ENCODE results near the gene SH3TC1. TPM values are rescaled to one million over a fixed set of nuclear protein-coding genes. Genes with fewer than 3 reads are reported as not detected.

Gene SH3TC1
- total RNA-seq = 91.2 and 227 TPM in 2 replicates

- DNase-seq (ENCODE audit: extremely low read depth, low read depth, low spot score) = no peak
These were observed at the start of gene SH3TC1 for GRCh38 chr4:8198906-8199593. TSS of gene SH3TC1 (plus strand) at chr4:8199290. CDS start at chr4:8205195, 5,905 bp downstream.

GRCh38 chr4:8149664-8150063 is 49.4 kb upstream of the SH3TC1 start:
- DNase-seq (ENCODE audit: extremely low read depth, low read depth, low spot score) = no peak

GRCh38 chr4:8150152-8151090 is 48.7 kb upstream of the SH3TC1 start:
- no peak for DNase-seq (ENCODE audit: extremely low read depth, low read depth, low spot score)

GRCh38 chr4:8151165-8151650 is 47.9 kb upstream of the SH3TC1 start:
- no peak for DNase-seq (ENCODE audit: extremely low read depth, low read depth, low spot score)

- DNase-seq (ENCODE audit: extremely low read depth, low read depth, low spot score) = no peak
These were observed 46.8 kb upstream of the SH3TC1 start for GRCh38 chr4:8152090-8152864.

GRCh38 chr4:8152865-8153257 is 46.2 kb upstream of the SH3TC1 start:
- DNase-seq (ENCODE audit: extremely low read depth, low read depth, low spot score) = no peak

GRCh38 chr4:8153441-8153840 is 45.6 kb upstream of the SH3TC1 start:
- no peak for DNase-seq (ENCODE audit: extremely low read depth, low read depth, low spot score)

GRCh38 chr4:8155048-8155447 is 44.0 kb upstream of the SH3TC1 start:
- DNase-seq (ENCODE audit: extremely low read depth, low read depth, low spot score) = no peak

GRCh38 chr4:8155660-8156421 is 43.2 kb upstream of the SH3TC1 start:
- no peak for DNase-seq (ENCODE audit: extremely low read depth, low read depth, low spot score)

GRCh38 chr4:8156617-8157016 is 42.5 kb upstream of the SH3TC1 start:
- DNase-seq (ENCODE audit: extremely low read depth, low read depth, low spot score) = no peak

GRCh38 chr4:8157496-8157895 is 41.6 kb upstream of the SH3TC1 start:
- DNase-seq (ENCODE audit: extremely low read depth, low read depth, low spot score) = no peak

- no peak for DNase-seq (ENCODE audit: extremely low read depth, low read depth, low spot score)
These were observed 41.0 kb upstream of the SH3TC1 start for GRCh38 chr4:8157944-8158709.

- DNase-seq (ENCODE audit: extremely low read depth, low read depth, low spot score) = peak; percentile 67
These were observed 40.2 kb upstream of the SH3TC1 start, which contains the start of gene ABLIM2 for GRCh38 chr4:8158710-8159536. TSS of gene ABLIM2 (minus strand) at chr4:8158813. CDS start at chr4:8158689, 124 bp downstream.

- DNase-seq (ENCODE audit: extremely low read depth, low read depth, low spot score) = no peak
These were observed 39.4 kb upstream of the SH3TC1 start for GRCh38 chr4:8159537-8160232.

GRCh38 chr4:8160233-8160560 is 38.9 kb upstream of the SH3TC1 start:
- DNase-seq (ENCODE audit: extremely low read depth, low read depth, low spot score) = no peak

- DNase-seq (ENCODE audit: extremely low read depth, low read depth, low spot score) = no peak
These were observed 38.5 kb upstream of the SH3TC1 start for GRCh38 chr4:8160572-8160971.

- DNase-seq (ENCODE audit: extremely low read depth, low read depth, low spot score) = no peak
These were observed 36.5 kb upstream of the SH3TC1 start for GRCh38 chr4:8162625-8163024.

- no peak for DNase-seq (ENCODE audit: extremely low read depth, low read depth, low spot score)
These were observed 36.1 kb upstream of the SH3TC1 start for GRCh38 chr4:8163026-8163425.

Measured in glomerular endothelial cell (primary cell).